Measurements from ENCODE around the gene DLX4. TPM values are rescaled to one million over a fixed set of nuclear protein-coding genes. Genes with fewer than 3 reads are reported as not detected.

Gene DLX4, protein sequence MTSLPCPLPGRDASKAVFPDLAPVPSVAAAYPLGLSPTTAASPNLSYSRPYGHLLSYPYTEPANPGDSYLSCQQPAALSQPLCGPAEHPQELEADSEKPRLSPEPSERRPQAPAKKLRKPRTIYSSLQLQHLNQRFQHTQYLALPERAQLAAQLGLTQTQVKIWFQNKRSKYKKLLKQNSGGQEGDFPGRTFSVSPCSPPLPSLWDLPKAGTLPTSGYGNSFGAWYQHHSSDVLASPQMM
- not detected in 2 replicates for total RNA-seq

DNA sequence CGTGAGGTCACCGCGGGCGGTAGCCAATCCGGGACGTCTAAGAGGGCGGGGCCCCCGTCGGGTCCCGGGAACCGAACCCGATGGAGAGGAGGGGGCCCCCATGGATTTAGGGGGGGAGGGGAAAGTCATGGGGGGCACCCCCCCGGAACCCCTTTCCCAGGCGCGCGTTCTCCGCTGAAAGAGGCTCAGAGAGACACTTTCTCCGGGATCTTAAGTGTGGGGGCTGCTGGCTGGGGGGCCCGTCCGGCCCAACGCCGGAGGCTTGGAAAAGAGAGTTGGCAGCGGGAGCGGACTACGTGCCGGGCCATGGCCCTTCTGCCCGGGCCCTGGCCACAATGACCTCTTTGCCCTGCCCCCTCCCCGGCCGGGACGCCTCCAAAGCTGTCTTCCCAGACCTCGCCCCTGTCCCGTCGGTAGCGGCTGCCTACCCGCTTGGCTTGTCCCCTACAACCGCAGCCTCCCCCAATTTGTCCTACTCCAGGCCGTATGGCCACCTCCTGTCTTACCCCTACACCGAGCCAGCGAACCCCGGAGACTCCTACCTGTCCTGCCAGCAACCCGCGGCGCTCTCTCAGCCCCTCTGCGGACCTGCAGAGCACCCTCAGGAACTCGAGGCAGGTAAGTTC, at the start of gene DLX4:
TSS of gene DLX4 (plus strand) at position 57 of the 626 bp plus-strand sequence. CDS start at position 336, 279 bp downstream.

DNA sequence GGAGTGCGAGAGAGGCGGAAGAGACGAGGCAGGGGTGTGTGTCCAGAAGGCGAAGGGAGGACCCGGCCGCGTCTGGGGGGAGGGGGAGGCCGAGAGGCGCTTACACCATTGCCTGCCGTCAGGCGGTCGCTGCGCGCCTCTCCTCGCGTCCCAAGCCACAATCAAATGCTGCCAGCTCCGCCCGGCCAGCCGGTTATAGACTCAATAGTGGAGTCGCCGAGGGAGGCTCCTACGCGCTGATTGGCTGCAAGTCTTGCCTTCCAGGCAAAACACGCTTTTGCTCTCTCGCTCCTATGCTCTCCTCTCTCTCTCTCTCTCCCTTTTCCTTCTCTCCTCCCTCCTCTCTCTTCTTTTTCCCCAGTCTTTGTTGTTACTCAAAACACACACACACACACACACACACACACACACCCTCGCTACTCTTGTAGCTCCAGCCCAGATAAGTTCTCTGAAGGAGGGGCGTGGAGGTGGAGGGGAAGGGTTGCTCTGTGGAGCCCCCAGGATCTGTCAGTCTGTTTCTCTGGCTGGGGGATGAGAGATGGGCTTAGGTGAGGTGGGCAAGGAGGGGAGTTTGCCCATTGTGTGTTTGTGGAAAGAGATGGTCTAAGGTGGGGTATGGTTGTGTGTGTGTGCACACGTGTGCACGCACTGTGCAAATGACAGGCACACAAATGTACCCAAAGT, 26.2 kb downstream of the DLX4 start, which contains the start of gene DLX3:
TSS of gene DLX3 (minus strand) at position 170 of the 684 bp plus-strand sequence. CDS start 226 bp downstream, outside the sequence.

Other genes starting within 250 kb of the DLX4 start
- gene FAM117A, start 205.1 kb upstream of the DLX4 start, total RNA-seq, result 5.5 and 7.0 TPM in 2 replicates
- gene KAT7, start 180.5 kb upstream of the DLX4 start, total RNA-seq, result 22.2 and 23.3 TPM in 2 replicates
- not detected in 2 replicates for gene TAC4, start 121.1 kb upstream of the DLX4 start, total RNA-seq
- gene DLX3, start 26.0 kb downstream of the DLX4 start, total RNA-seq, result 0.49 and 4.4 TPM in 2 replicates
- 13.3 and 17.4 TPM in 2 replicates for gene ITGA3, start 86.9 kb downstream of the DLX4 start, total RNA-seq
- gene PDK2, start 126.2 kb downstream of the DLX4 start, total RNA-seq, result 30.0 and 36.0 TPM in 2 replicates
- 1.1 and 1.5 TPM in 2 replicates for gene SAMD14, start 161.0 kb downstream of the DLX4 start, total RNA-seq
- 36.7 and 42.2 TPM in 2 replicates for gene PPP1R9B, start 181.5 kb downstream of the DLX4 start, total RNA-seq
- gene SGCA, start 196.8 kb downstream of the DLX4 start, total RNA-seq, result 0.37 and 2.0 TPM in 2 replicates
- gene COL1A1, start 232.4 kb downstream of the DLX4 start, total RNA-seq, result 5,352 and 6,733 TPM in 2 replicates